GM19043 (cell line): Measurements from ENCODE around the gene SPATA17.
"Not testable (repeated sequence)": the region's sequence is repeated elsewhere in the genome, so short reads cannot be mapped to it uniquely, and the experiment has no call there.

Experiments used
- ATAC-seq: cut with Tn5 transposase; IDR thresholded peaks from one replicate; pipeline ENCODE4 v1.9.1; 2021; ENCODE audit warnings: low read depth; ENCODE audit not compliant: unreplicated experiment

Gene SPATA17

GRCh38 chr1:217674028-217674729 is 43.0 kb downstream of the SPATA17 start:
- ATAC-seq = no peak

- ATAC-seq = no peak
Measured at GRCh38 chr1:217681806-217682205, 50.7 kb downstream of the SPATA17 start.

- ATAC-seq = no peak
Measured at GRCh38 chr1:217687511-217687910, 56.4 kb downstream of the SPATA17 start.

GRCh38 chr1:217696140-217696539 is 65.0 kb downstream of the SPATA17 start:
- not testable (repeated sequence) for ATAC-seq

- ATAC-seq = no peak
Measured at GRCh38 chr1:217703326-217703725, 72.2 kb downstream of the SPATA17 start.

GRCh38 chr1:217712925-217713597 is 81.9 kb downstream of the SPATA17 start:
- no peak for ATAC-seq

GRCh38 chr1:217715681-217716080 is 84.5 kb downstream of the SPATA17 start:
- ATAC-seq = no peak

- no peak for ATAC-seq
Measured at GRCh38 chr1:217717959-217718358, 86.8 kb downstream of the SPATA17 start.

- no peak for ATAC-seq
Measured at GRCh38 chr1:217718873-217719272, 87.7 kb downstream of the SPATA17 start.

GRCh38 chr1:217721692-217722091 is 90.5 kb downstream of the SPATA17 start:
- no peak for ATAC-seq

GRCh38 chr1:217734973-217735372 is 103.8 kb downstream of the SPATA17 start:
- ATAC-seq = no peak

GRCh38 chr1:217747156-217747769 is 116.1 kb downstream of the SPATA17 start:
- no peak for ATAC-seq

GRCh38 chr1:217769768-217770167 is 138.6 kb downstream of the SPATA17 start:
- no peak for ATAC-seq

- ATAC-seq = no peak
Measured at GRCh38 chr1:217770918-217771317, 139.8 kb downstream of the SPATA17 start.

GRCh38 chr1:217776693-217777092 is 145.5 kb downstream of the SPATA17 start:
- ATAC-seq = no peak

- ATAC-seq = no peak
Measured at GRCh38 chr1:217781056-217781455, 149.9 kb downstream of the SPATA17 start.

- no peak for ATAC-seq
Measured at GRCh38 chr1:217791091-217791490, 159.9 kb downstream of the SPATA17 start.

GRCh38 chr1:217805792-217806191 is 174.6 kb downstream of the SPATA17 start:
- no peak for ATAC-seq

- no peak for ATAC-seq
Measured at GRCh38 chr1:217812175-217812574, 181.0 kb downstream of the SPATA17 start.

GRCh38 chr1:217813031-217813430 is 181.9 kb downstream of the SPATA17 start:
- no peak for ATAC-seq

- ATAC-seq = no peak
Measured at GRCh38 chr1:217837691-217838090, 206.5 kb downstream of the SPATA17 start.

GRCh38 chr1:217839161-217839560 is 208.0 kb downstream of the SPATA17 start:
- ATAC-seq = no peak
